Stimulated activated CD4-positive, alpha-beta T cell treated with anti-CD3 and anti-CD28 coated beads, Interleukin-2, amount 100 ng/mL, for 4 hours (primary cell): Measurements from ENCODE around the gene SERPINE2.
A peak's percentile ranks its signal among the peaks of the same experiment; 100 is the strongest.

ENCODE experiments used
- DNase-seq: peaks from one replicate; pipeline ENCODE4 v3.0.0-alpha.2; 2020; ENCODE audit warnings: low read depth

The SERPINE2 gene

DNA sequence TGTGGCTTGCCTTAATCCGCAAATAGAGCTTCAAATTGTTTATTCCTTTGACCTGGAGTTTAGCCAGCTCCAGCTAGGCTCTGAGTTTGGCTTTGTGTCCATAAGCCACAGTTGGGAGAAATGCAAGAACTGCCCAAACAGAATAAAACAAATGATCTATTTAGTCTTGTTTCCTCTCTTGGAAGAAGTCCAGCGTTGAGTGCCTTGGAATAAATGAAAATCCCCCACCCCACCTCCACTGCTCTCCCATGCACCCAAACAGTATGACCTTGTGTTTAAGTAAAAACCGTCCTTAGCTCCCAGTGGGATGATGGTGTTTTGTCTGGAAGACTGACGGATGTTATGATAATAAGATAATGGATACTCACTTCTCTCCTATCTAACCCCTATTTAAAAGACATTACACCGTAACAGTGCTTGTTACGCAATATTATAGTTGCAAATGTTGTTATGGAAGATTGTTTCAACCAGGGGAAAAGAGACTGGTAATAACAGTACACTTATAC is 3.2 kb upstream of the SERPINE2 start:
- no peak for DNase-seq

DNA sequence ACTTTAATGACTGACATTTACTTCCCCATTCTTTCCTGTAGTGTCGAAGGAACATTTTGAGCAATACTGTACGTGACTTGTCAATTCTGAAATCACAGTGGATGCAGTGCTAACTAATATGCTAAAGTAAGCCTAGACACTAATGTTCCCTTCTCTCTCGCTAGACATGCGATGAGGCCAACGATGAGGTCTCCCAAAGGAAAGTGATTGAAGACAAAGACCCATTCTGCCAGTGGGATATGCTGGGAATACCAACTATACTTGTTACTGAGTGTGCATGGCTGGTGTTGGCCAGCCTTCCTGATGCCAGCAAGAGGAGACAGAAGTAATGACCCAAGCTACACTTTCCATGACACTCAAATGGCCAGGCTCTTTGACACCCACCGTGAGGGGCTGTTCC is 2.5 kb upstream of the SERPINE2 start:
- no peak for DNase-seq

DNA sequence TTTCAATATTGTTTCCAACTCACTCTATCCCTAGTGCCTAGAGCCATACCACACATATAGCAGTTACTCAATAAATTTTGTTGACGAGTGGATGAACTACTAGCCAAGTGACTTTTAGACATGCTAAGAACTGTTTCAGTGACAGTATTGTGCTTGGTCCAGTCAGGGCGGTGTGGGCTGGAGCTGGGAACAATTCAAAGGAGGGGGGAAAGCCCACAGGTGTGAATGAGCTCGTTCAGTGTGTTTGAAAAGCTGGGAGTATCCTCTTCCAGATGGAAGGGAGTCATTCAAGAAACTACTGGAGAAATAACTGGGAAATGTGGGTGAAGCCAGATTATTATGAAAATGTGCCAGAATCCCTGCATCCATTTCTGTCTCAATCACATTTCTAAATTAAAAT is 1.7 kb upstream of the SERPINE2 start:
- no peak for DNase-seq

DNA sequence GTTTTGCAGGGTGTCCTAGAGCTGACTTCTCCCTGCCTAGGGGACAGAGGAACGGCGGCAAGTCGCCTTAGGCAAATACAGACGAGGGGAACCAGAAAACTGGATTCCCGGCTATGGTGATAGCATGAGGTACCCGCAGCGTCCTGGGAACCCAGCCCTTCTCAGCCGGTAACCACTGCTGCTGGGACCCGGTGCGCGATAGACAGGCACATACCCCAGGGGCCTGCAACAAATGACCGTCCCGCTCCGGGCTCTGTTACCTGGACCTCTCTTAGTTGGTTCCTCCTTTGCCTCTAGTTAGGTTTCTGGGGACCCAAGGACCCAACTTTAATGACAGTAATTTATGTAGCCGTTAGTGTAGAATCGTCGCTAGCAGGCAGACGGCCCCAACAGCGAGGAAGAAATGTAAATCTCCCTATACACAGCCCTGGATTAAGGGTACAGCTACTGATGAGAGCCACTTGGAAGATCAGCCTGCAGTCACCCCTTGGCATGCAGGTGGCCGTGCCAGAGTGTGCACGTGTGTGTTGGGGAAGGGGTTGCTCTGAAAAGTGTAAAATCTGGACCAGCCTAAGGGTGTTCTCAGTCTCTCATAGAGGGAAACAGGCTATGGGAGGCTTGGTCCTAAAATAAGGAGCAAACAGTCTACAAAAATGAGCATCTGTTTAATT is 819 bp upstream of the SERPINE2 start:
- DNase-seq = no peak

DNA sequence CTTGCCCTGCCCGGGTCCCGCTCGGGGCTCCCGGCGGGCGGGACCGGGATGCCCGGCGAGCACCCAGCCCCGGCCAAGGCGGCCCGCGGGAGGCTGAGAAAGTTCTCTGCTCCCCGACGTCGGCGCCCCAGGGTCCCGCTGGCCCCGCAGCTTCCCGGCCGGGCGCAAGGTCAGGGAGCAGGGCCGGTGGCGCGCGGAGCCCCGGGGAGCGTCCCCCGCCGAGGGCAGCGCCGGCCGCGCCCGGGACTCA is 331 bp downstream of the SERPINE2 start:
- DNase-seq = no peak

DNA sequence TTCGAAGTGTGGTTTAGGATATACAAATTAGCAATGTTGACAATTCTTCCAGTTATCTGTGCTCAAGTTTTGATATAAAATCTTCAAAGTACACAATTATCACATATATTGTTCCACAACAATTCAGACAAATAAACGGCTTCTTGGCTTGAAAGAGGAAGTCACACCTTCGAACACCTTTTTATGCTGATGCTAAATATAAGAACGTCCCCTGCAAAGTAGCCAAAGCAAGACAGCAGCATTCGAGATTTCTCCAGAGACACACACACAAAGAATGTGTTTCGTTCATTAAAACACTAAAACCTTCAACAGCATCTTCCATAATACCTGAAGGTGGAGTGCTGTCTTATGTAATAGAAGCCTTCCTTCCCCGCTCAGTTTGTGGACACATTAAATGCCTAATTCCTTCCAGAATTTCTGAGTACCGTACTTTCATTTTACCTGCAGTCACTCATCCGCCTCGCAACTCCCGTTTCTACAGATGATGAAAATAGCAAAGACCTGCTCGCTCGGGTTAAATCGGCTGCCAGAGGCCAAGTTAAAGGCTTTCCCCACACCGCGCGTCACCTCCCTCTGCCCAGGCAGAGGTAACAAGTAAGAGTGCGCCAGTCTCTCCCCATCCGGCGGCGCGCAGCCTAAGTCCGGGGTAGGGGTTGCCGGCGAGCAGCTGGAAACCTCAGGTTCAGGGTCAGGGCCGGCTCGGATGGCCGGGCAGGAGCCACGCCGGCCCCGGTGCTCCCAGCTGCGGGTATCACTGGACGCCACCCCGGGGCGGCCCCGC is 847 bp downstream of the SERPINE2 start:
- peak; percentile 28 for DNase-seq

DNA sequence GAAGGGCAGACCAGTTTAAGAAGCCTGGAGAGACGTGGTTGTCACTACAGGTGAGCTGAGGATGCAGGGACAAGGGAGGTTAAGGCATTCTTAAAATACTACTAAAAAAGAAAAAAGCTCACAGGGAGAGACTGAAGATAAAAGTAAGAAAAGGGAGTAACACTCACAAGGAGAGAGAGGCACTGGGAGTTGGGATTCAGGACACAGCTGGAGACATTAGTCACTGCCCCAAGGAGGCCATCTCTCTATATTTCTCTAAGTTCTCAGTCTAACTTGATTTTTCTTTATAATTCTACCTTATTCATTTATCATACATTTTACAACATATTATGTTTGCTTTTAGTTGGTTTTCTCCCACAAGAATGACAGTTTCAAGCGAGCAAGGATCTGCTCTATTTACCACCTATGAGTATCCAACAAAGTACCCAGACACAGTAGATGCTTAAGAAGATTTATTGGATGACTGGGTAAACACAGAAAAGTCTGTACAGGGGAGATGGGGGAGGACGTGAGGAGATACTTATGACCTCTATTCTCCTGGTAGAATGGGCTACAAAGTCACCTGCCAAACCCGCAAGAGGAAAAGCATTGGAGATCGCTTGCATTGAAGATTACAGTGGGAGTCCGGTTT is 2.2 kb downstream of the SERPINE2 start:
- DNase-seq = no peak

DNA sequence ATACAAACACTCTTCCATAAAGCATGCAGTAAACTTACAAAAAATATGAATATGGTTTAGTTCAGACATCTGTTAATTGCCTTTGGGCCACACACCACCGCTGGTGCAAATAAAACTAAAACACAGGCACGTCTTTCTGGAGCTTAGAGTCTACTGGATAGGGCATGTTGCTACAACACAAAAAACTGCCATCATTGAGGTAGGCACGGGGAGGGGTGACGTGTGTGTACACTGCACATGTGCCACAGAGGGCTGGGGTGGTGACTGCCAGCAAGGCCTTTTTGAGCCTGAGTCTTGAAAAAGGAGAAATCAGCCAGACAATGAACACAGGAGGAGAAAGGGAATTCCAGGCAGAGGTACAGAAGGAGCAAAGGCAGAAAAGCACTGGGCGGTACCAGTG is 5.1 kb downstream of the SERPINE2 start:
- DNase-seq = no peak

DNA sequence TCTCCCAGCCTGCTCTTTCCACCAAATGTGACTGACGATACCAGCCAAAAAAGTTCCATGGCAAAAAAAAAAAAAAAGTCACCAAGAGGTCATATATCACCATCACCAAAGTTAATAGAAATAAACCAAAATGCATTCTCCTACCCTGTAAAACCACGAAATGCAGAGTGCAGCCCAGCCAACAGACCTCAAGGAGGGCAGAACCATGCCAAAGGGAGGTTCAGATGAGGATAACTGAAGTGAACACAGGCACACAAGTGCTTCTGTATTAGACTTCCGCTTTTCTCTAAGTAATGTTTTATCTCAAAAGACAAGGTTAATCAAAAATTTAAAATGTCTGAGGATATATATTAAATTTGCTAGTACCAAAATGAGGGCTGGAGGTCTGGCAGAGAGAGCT is 5.5 kb downstream of the SERPINE2 start:
- no peak for DNase-seq

DNA sequence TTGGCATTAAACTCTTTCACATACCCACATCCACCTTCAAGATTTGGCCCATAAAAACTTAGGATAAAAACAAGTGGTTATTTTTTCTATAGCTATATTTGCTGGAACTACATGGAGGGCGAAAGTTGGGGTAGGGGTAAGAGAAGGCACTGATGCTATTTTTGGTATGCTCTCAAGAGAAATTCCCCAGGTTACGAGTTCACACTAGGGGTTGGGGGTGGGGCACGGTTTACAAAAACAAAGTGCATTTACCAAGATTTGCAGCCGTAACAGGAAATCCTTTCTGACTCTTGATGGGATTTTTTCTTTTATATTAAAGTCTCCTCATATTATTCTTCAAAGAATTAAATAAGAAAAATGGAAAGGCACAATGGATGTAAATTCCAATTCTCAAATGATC is 6.8 kb downstream of the SERPINE2 start:
- DNase-seq = no peak

DNA sequence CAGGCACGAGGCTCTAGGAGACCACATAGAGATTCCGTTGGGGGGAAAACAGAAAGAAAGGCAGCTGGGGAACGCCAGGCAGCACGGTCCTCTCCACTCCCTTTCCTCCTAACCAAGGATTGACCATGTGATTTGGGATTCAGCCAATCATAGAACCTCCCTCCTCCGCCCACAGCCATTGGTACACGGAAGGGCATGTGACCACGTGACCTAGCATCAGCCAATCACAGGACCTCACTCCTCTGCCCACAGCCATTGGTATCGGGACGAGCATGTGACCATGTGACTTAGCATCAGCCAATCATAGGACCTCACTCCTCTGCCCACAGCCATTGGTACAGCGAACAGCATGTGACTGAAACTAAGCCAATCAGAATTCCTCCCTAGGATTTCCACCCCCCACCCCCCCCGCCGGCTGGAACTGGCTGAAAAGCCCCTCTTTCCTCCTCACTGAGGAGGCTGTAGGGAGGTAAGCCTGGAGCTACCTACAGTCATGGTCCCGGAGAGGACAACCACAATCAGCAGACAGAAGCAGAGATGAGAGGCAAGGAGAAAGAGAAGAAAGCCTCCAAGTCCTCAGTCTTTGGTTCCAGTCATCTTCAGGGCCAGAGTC is 7.6 kb downstream of the SERPINE2 start:
- DNase-seq = no peak

DNA sequence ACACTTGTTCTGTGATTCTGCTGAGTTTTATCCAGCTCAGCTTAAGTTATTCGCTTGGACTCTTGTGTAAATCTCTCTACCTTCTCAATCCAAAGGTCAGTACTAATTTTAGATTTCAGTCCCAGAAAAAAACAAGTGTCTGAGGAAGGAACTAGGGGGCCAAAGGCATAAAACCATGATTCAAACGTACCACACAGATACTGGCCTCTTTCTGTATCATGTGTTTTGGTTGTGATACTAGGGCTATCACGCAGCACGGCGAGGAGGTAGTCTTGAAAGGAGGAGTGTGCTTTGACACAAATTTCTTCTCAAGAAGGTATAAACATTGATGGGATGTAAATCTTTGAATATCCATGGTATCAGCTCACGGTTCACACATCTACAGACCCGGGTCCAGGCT is 8.3 kb downstream of the SERPINE2 start:
- DNase-seq = no peak

DNA sequence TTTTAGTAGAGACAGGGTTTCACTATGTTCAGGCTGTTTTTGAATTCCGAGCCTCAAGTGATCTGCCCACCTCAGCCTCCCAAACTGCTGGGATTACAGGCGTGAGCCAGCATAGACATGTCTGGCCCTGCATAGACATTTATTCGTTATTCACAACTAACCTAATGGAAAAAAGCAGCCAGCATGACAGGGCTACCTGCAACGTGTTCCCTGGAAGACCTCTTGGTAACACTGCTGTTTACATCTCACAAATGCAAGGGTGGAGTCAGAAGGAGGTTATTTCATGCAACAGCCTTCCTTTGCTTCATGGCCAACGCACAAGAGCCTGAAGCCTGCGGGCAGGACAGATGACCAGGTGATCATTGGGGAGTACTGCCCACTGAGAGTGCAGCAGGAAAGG is 9.2 kb downstream of the SERPINE2 start:
- DNase-seq = no peak

DNA sequence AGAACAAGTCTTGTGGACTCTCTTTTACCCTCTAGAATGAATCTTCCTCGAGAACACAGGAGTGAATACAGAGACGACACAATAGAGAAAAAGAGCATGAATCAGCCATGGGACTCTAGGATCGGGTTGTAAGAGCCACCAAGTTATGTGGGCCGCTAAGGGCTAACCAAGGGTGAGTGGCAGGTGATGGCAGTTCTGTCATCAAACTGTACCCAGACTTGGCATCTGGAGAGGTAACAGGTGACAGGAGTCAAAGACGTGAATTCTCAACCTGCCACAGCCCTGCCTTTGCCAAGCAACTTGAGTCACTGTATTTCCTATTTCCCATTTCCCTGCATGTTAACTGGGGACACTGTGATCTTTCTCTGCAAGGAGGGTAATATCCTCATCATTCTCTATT is 11.2 kb downstream of the SERPINE2 start:
- DNase-seq = no peak

DNA sequence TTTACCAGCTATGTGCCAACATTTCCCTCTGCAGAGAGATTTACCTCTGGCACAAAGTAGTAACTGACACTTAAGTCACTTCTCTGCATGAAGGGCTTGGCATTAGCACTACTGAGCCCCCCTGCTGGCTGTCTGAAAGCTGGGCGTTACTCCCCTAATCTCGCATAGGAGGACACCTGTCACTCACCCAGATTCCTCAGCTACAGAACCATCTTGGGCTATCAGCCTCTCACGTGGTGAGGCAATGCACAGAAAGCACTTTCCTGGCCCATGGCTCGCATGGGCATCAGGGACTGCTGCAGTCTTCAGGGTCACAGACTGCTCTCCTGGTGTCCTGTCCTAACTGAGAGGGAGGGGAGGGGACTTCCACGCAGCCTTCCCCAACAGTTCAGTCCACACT is 12.0 kb downstream of the SERPINE2 start:
- DNase-seq = no peak

DNA sequence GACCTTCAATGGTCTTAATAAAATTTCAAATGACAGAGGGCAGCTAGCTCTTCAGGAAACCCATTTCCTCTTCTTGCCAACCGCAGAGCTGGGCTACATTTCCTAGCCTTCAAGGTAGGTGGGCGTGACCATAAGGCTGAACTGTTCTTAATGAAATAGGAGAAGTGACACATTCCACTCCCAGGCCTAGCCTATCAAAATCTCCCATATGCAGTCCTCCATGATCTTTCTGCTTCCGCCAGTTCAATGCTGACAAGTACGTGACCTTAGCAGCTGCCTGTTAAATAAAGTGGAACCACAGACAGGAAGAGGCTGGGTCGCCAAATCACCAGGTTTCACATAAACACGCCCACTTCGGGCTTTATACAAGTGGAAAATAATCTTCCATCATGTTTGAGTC is 13.2 kb downstream of the SERPINE2 start:
- peak; percentile 67 for DNase-seq

DNA sequence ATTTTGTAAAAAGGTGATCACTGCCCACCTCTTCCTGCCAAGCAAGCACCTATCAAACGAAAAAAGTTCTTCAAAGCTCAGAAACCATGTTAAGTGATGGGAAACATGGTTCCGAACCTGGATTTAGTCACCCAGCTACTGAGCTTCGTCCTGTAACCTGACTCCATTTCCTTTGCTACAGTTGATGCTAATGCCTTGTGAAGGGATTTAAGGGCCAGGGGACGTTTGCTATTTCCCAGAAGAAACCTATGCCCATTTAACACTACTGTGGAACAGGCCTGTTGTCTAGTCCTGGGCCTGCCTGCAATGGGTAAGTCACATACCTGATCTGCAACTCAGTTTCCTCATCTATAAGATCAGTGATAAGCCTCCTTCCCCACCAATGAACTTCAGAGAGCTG is 14.8 kb downstream of the SERPINE2 start:
- DNase-seq = no peak

DNA sequence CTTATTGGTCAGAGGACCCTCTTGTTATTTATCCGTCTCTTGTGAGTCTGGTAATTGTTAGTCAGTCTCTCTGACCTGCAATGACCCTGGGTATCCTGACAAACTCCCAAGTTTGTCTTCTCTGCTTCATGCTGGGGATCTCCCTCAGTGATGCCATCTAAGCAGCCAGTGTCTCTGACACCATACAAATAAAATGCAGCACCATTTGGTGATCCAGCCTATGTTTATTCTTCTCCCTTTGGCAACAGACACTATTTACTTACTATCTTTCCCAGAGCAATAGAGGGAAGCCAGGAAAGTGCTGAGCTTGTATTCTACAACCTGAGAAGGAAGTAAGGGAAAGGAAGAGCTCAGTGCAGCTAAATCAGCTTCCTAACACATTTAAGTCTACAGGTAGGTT is 15.9 kb downstream of the SERPINE2 start:
- DNase-seq = no peak

DNA sequence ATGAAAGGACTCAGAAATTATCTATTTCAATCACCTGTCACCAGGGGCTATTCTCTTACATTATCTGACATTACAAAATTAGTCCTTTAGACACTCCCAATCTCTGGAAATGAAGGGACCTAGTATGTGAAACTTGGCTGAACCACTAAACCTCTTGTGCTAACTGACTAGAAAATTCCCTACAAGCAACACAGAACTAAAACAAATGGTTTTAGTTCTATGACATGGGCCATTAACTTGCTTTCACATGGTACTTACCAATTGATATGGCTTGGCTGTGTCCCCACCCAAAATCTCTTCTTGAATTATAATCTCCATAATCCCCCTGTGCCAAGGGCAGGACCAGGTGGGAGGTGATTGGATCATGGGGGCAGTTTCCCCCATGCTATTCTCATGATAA is 16.6 kb downstream of the SERPINE2 start:
- DNase-seq = no peak

DNA sequence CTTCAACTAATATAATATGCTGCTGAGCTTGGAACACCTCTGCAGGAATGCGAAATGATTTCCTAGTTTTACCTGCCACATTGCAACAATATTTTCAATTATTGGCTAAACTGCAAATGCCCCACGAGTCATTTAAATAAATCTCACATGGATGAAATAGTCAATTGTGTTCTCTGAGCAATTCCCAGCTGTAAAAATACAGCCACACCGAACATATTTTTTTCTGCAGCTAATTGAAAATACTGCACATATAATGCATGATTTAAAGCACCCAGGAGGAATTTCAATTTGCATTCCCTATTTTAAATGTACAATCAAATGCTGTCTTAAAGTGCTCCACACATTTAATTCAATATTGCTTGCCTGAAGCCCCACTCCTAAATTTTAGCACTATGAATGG is 18.6 kb downstream of the SERPINE2 start:
- no peak for DNase-seq

DNA sequence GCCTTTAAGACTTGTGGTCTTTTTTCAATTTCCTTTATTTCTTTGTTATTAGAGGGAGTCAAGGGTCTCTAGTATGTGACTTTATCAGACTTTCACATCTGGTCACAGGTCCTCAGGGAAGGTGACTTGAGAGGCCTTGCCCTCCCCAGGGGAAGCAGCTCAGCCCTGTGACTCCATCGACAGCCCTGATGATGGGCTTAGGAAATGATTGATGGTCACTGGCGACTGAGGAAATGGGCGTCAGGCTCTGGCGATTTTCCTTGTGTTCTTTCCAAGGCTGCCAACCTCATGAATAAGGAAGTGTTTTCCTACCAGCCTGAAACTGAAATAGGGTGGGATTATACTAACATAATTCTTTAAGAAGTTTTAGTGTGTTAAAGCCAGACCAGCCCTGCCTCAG is 21.1 kb downstream of the SERPINE2 start:
- no peak for DNase-seq

DNA sequence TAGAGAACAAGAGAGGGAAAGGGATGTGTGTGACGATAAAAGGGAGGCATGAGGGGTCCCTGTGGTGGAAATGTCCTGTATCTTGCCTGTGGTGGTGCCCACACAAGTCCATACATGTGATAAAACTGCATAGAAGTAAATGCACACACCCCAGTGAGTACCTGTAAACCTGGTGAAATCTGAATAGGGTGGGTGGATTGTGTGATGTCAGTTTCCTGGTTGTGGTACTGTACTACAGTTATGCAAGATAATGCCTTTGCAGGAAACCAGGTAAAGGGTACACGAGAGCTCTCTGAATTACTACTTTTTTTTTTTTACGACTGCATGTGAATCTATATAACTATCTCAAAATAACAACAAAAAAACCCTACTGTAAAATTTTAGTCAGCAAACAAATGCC is 22.1 kb downstream of the SERPINE2 start:
- DNase-seq = no peak

DNA sequence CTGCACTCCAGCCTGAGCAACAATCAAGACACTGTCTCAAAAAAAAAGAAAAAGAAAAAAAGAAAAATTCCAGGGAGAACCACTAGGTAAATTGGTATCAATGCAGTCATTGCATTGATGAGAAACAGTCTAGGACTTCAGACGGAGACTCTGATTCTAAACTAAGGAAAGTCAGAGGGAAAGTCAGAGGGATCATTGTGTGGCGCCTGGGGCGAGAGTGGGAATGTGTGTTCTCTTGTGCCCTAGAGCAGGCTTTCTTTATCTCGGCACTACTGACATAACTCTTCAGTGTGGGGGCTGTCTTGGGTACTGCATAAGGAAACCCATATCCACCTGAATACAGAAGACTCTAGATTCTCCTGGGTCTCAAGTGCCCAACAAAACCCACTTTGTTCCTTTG is 24.8 kb downstream of the SERPINE2 start:
- no peak for DNase-seq
